Hematopoietic multipotent progenitor cell (in vitro differentiated cells): ENCODE results near the gene PDZD2. TPM values are rescaled to one million over a fixed set of nuclear protein-coding genes. Genes with fewer than 3 reads are reported as not detected.
A peak's percentile ranks its signal among the peaks of the same experiment; 100 is the strongest.
"Not testable (repeated sequence)": the region's sequence is repeated elsewhere in the genome, so short reads cannot be mapped to it uniquely, and the experiment has no call there.

Source experiments
- DNase-seq, 3 donors: peaks; one replicate each; pipeline ENCODE4 v3.0.0-alpha.2; 2011 to 2015; ENCODE audit warnings: low read depth in 2 of 3, low spot score in 2 of 3
- total RNA-seq: library from RNA; depleted of rRNA; stranded (reverse); fragments of >200 nt; gene quantifications from one replicate; pipeline ENCODE4 v1.2.3, GENCODE V29; 2012

Gene PDZD2
- total RNA-seq, 1 donor: 13.5 TPM

DNA sequence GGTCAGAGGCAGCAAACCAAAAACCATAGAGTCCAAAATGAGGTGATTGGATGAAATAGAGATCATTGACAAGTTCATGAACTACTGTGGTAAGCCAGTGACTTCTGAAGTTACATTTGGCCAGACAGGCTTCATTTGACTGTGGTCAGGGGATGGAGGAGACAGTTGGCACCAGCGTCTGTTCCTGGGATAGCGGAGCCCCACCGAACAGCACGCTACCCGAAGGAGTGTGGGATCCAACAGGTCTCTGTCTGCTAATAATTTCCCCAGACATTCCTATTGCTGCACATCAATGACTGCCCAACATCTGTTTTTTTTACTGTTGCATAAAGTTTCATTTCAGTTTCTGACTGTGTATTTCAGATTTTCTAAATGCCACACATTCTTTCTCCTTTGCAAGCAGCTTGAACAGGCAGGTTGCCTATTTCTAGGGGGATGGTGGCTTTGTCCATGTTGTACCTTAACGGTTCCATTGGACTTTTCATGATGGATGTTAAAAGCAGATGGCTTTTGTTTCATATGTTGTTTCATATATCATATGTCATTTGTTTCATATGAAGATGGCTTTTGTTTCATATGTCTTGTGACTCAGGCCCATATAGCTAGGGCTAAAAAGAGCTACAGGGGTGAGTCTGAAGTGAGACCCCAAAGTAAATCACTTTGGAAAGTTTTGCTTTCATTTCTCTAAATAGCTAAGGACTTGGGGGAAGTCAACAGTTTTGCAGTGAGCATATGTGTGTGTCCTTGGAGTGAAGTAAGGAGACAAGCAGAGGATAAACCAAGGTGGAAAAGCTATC lies 354.4 kb downstream of the PDZD2 start:
- DNase-seq: no peak

DNA sequence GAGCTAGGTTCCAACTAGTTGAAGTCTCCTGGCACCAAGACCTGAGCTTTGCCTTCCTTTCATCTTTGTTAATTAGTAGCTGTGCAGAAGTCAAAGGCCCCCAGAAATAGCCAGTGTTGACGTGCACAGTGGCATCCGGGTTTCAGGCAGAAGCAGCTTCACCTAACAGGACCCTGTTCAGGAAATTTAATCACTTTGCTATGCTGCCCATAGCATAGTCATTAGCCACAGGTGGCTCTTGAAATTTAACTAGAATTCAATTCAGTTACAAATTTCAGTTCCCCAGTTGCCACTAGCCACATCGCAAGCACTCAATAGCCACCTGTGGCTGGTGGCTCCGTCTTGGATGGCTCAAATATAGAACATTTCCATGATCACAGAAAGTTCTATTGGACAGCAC lies 356.1 kb downstream of the PDZD2 start:
- no peak for DNase-seq

DNA sequence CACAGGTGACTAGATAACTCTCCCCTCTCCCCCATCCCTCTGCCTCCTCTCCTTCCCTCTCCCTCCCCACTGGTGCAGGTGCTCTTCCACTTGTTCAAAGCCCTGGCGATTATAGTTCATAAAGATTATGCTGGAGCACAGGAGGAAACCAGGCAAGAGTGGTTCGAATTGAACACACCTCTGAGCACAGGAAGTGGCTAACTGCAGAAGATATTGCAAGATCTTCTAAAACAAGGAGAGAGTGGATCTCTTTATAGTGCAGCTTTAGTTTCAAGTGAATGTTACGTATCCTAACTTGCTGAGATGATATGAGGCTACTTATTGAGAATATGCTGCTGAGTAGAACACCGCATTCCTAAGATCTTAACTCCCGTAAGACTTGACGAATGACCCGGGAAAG lies 356.8 kb downstream of the PDZD2 start:
- no peak for DNase-seq

- DNase-seq: no peak
These were observed 358.0 kb downstream of the PDZD2 start for GRCh38 chr5:31996909-31997308.

DNA sequence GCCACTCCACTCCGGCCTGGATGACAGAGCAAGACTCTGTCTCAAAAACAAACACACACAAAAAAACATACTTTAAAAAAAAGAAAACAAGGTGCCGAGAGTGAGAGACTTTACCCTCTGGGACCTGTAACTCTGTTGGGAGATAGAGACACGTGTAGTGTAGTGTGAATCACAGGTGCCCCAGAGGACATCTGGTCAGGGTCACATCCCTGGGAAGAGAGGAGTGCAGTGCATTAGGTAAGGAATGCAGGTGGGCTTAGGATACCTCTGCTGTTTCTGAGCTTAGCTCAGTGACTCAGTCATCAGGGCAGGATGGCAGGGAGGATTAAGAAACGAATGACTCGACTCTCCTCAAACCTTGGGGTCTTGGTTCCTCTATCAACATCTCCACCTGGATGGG lies 360.5 kb downstream of the PDZD2 start:
- DNase-seq: no peak

- DNase-seq: no peak
These were observed 361.8 kb downstream of the PDZD2 start for GRCh38 chr5:32000731-32001130.

- DNase-seq: no peak
These were observed 362.4 kb downstream of the PDZD2 start for GRCh38 chr5:32001284-32001683.

DNA sequence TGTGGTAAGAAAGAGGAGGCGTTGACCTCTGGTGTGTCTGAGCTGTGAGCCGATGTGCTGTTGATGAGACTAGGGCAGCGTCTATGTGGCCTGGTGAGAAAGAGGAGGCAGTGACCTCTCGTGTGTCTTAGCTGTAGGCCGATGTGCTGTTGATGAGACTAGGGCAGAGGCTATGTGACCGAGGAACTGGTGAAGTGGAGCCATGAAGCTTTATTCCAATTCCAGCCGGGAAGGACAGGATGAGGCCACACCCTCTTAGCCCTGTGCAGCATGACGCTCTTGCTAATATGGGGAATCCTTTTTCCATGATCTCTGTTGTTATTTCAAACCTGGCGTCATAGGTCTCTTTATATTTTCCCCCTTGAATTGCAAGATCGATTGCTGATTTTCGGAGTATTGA lies 362.8 kb downstream of the PDZD2 start:
- DNase-seq: no peak

DNA sequence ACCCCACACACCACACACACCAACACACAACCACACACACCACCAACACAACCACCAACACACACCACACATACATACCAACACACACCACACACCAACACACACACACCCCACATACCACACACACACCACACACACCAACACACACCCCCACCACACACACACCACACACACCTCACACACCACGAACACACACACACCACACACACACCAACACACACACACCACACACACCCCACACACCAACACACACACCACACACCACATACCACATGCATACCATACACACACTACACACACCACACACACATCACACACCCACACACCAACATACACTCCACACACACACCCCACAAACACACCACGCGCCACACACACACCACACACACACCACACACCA lies 363.8 kb downstream of the PDZD2 start:
- DNase-seq: no peak

DNA sequence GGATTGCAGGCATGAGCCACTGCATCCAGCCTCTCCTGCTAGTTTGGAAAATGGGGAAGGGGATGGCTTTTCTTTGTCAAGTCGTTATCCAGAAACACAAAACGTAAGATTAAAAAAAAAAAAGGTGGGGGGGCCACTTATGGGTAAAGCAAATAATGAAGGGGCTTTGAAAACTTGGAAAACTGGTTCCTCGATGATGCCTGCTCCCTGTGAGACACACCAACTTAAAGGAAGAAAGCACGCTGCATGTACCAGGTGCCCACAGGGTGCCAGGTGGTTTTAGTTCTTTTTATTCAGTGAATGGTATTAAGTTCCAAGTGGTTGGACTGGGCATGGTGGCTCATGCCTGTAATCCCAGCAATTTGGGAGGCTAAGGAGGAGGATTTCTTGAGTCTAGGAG lies 365.1 kb downstream of the PDZD2 start:
- DNase-seq: no peak

- no peak for DNase-seq
These were observed 365.5 kb downstream of the PDZD2 start for GRCh38 chr5:32004404-32004803.

DNA sequence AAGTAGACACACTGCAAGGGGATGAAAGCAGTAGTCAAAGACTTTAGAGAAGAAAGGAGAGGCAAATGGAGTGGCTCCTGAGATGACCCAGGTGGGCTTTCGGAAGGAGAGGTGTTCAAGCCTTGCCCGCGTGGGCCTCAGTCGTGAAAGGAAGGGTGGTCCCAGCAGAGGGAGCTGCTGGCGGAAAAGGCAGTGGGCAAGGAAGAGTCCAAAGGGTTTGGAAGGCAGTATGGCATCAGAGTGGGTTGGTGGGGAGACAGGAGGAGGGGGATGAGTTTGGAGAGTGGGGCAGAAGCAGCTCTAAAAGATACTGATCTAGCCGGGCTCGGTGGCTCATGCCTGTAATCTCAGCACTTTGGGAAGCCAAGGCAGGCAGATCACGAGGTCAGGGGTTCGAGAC lies 369.8 kb downstream of the PDZD2 start:
- no peak for DNase-seq

- no peak for DNase-seq
These were observed 374.7 kb downstream of the PDZD2 start for GRCh38 chr5:32013658-32014057.

- DNase-seq: no peak
These were observed 375.3 kb downstream of the PDZD2 start for GRCh38 chr5:32014096-32014745.

DNA sequence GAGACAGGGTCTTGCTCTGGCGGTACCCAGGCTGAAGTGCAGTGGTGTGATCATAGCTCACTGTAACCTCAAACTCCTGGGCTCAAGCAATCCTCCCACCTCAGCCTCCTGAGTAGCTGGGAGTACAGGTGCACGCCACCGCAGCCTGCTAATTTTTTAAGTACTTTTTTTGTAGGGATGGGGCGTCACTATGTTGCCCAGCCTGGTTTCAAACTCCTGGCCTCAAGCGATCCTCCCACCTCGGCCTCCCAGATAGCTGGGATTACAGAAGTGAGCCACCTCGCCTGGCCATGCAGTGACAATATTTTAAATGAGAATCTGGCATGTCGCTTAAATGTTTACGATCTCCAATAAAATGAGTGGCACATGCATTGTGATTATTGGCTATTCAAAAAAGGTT lies 376.3 kb downstream of the PDZD2 start:
- not testable (repeated sequence) for DNase-seq

DNA sequence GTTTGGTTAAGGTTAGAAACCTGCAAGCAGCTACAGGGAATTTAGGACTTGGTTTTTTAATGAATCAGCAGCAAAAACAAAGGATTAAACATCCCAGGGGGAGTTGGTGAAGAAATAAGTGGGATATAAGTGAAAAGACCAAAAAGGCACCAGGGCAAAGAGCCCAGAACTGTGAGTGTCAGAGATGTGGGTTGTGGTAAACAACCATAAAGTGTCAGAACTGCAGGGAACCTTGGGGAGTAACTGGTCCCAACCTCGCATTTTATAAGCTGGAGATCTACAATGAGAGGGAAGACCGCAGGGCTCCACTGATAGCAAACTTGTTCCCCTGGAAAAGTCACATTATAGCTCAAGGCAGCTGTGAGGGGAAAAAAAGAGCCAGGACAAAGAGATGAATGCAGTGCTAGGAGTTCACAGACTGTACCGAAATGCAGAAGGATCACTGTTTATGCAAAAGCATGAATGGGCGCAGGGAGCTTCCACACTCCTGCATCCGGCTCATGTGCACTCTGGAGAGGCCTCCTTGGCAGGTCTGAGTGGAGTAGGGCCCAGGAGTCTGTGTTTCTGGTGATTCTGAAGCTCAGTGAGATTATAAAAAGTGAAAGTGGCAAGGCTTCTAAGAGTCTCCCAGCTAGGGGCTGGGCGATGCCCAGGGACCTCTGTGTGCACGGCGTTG lies 378.9 kb downstream of the PDZD2 start:
- DNase-seq: no peak

DNA sequence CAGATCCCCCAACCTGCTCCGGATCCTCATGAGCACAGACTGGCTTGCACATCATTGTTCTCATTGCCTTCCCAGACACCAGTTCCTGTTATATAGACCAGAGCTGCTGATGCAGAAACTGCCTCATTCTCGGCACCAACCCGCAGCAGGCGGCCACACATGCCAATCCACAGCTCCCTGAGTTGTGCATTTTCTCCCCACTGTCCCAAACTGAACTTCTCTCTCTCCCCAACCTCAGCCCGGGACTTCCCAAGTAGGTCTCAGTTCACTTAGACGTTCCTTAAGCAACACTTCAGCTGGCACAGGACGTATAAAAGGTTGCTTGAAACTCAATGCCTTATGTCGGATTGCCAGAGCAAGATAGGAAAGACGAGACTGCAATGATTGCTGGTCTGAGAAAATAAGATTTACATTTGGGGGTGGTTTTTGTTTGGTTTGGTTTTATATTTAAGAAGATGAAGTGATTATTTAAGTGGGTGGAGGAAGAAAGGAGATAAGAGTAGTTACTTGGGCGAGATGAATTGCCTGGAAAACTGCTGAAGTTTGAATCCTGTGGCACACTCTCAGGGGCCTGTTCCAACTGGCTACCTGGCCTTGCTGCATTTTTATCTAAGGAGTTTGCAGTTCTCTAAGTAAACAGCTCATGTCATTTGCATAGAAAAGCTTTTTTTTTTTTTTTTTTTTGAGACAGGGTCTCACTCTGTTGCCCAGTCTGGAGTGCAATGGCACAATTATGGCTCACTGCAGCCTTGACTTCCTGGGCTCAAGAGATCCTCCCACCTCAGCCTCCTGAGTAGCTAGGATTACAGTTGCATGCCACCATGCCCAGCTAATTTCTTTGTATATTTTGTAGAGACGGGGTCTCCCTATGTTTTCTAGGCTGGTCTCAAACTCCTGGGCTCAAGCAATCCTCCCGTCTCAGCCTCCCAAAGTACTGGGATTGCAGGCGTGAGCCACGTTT lies 379.8 kb downstream of the PDZD2 start:
- no peak for DNase-seq

- DNase-seq: peak in 2 of 3 donors; percentile 35 to 62
These were observed 381.3 kb downstream of the PDZD2 start for GRCh38 chr5:32020271-32020670.

- no peak for DNase-seq
These were observed 382.0 kb downstream of the PDZD2 start for GRCh38 chr5:32020946-32021345.

GRCh38 chr5:32021771-32022170 lies 382.8 kb downstream of the PDZD2 start:
- DNase-seq: no peak

- no peak for DNase-seq
These were observed 383.7 kb downstream of the PDZD2 start for GRCh38 chr5:32022638-32023037.
